ENCODE data around the gene JRKL. TPM values are rescaled to one million over a fixed set of nuclear protein-coding genes. Genes with fewer than 3 reads are reported as not detected.

The JRKL gene
- total RNA-seq, 1 experiment from 2014 or later, result 6.7 TPM

DNA sequence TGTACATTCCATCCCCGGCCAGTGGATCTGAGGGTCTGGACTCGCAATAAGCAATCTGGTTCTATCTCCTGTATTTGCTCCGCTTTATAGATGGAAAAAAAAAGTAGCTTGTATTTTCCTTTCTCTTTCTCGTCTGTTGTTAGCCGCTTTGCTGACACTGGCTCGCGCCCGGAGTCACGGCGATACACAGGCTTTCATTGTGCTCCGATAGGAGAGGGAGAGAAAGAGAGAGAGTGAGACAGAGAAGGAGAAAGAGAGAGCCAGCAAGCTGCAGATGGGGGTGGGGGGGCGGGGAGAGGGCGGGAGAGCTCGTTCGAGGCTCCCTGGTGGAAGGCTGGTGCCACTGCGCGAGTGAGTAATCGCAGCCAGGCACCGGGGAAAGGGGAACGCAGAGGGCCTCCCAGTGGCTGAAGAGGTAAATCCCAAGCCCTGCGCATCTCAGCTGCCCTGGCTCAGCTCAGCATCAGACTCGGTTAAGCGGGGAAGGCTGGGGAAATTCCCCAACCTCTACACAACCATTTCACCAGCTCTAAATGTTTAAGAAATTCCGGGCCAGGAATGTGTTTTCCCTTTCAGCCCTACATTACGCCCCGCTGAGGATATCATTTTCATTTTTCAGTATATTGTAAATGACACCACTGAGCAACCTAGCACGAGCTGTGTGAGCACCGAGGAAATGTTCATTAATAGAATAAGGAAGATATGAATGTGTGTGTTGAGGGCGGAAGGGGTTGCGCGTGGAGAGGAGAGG lies 46.7 kb upstream of the JRKL start, which contains the start of gene MAML2:
Gene MAML2, minus strand, starts transcription at position 235 of the 751 bp plus-strand sequence. CDS start 1,300 bp downstream, outside the sequence.
- Histone ChIP-seq H3K4me3 (replicated peaks in 1 of 2; ENCODE audit: low read depth in 1 of 2, low read length in 2 of 2) (peak within 1 kb of the TSS; percentile 59 to 69), H3K27ac (ENCODE audit: low read depth, low read length) (no peak within 1 kb of the TSS), H3K4me2 (ENCODE audit: low read length) (peak within 1 kb of the TSS; percentile 90), H3K36me3 (ENCODE audit: control insufficient read depth in 1 of 2, insufficient read depth in 2 of 2, low read length in 2 of 2) (no peaks in the 10 kb centered on the region), H4K20me1 (ENCODE audit: insufficient read depth) (no peaks in the 10 kb centered on the region), H3K9me3 (ENCODE audit: control insufficient read depth in 1 of 2, insufficient read depth in 1 of 2, low read depth in 1 of 2, low read length in 2 of 2) (no peaks in the 10 kb centered on the region), H3K9me2 (ENCODE audit: insufficient read depth) (no peaks in the 10 kb centered on the region), H3K27me3 (ENCODE audit: insufficient read depth, low read length) (no peaks in the 10 kb centered on the region), H3K9ac (ENCODE audit: low read length) (peak within 1 kb of the TSS; percentile 59), H3K4me1 (ENCODE audit: control insufficient read depth in 1 of 2, insufficient read depth in 2 of 2, low read length in 2 of 2) (peaks cover 4 to 20% of the 10 kb centered on the region in 2 experiments; a peak in 3 of 4 replicates), H3K79me2 (ENCODE audit: insufficient read depth, low read length) (no peaks in the 10 kb centered on the region), H2AFZ (ENCODE audit: low read depth, low read length, poor library complexity, severe bottlenecking) (peak within 1 kb of the TSS; percentile 89)
- intact Hi-C loops (cut with micrococcal nuclease), result loop anchor here (1.0 to 5.0 kb wide), 2 partner anchors 101 to 288 kb away; no protein-coding TSS in a partner anchor
- TF ChIP-seq RAD21 (IDR thresholded peaks at IDR 0.05; ENCODE audit: low read depth) (peak; percentile 88), POLR2AphosphoS5 (IDR thresholded peaks at IDR 0.05; ENCODE audit: low read depth, low read length) (no peak; the same call in 1 of the 2 replicates)
- TF ChIP-seq, protein P1, sequence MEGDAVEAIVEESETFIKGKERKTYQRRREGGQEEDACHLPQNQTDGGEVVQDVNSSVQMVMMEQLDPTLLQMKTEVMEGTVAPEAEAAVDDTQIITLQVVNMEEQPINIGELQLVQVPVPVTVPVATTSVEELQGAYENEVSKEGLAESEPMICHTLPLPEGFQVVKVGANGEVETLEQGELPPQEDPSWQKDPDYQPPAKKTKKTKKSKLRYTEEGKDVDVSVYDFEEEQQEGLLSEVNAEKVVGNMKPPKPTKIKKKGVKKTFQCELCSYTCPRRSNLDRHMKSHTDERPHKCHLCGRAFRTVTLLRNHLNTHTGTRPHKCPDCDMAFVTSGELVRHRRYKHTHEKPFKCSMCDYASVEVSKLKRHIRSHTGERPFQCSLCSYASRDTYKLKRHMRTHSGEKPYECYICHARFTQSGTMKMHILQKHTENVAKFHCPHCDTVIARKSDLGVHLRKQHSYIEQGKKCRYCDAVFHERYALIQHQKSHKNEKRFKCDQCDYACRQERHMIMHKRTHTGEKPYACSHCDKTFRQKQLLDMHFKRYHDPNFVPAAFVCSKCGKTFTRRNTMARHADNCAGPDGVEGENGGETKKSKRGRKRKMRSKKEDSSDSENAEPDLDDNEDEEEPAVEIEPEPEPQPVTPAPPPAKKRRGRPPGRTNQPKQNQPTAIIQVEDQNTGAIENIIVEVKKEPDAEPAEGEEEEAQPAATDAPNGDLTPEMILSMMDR (IDR thresholded peaks at IDR 0.05 in 2 of 3, conservative IDR thresholded peaks at IDR 0.05 in 1 of 3; ENCODE audit: borderline replicate concordance in 1 of 3, insufficient read depth in 1 of 3, low read depth in 2 of 3, low read length in 2 of 3), result peak; percentile 62 to 94 (median 82)
- CTCF ChIA-PET, result interaction anchor here (0.6 to 4.0 kb wide), 51 partner anchors 9 to 1189 kb away, joined by 3 to 65 read pairs (median 4); partner anchors contain the start of genes CCDC82 and JRKL
- RAD21 ChIA-PET (ENCODE audit: low non-redundant PET in 1 of 2, low total read pairs in 2 of 2, uncharacterized antibody in 2 of 2, unreplicated experiment in 2 of 2), result interaction anchor here (0.5 to 1.7 kb wide), 15 partner anchors 11 to 507 kb away, joined by 3 to 10 read pairs (median 4); partner anchors contain the start of genes CCDC82 (in 1 of the 2) and JRKL (in 1 of the 2)
- POLR2A ChIA-PET, result interaction anchor here (0.6 to 2.1 kb wide), 14 partner anchors 13 to 494 kb away, joined by 3 to 4 read pairs (median 4); partner anchors contain the start of genes CCDC82 and JRKL
- no TSS peak for BruUV-seq (replicated peaks)
- peak; percentile 79 for DNase-seq (ENCODE audit: low read depth, low spot score)
- peak; percentile 99 for ATAC-seq

DNA sequence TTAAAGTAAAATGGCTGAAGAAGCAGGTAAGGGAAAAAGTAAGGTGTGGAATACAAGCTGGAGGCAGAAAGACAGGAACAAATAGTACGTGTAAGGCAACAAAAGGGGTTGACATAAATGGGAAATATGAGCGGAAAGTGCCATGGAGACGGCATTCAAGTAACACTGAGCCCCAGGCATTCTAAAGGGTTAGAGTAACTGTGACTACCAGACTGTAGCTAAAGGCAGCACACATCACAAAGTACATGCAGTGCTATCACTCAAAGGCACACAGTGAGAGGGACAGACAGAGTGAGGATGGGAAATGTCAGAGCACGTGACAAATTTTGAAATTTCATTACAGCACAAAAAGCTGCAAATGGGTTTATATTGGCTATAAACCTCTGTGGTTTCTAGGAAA lies 33.0 kb upstream of the JRKL start:
- no peak overlapping the region for H3K4me2 ChIP-seq (ENCODE audit: low read length)
- no peak overlapping the region for H3K4me3 ChIP-seq (replicated peaks in 1 of 2; ENCODE audit: low read depth in 1 of 2, low read length in 2 of 2)
- no peak overlapping the region for H3K27ac ChIP-seq (ENCODE audit: low read depth, low read length)
- H3K27me3 ChIP-seq (ENCODE audit: insufficient read depth, low read length), result no peaks in the 10 kb centered on the region
- intact Hi-C loops (cut with micrococcal nuclease), result no loop called here
- no peaks in the 10 kb centered on the region for H4K20me1 ChIP-seq (ENCODE audit: insufficient read depth)
- no peaks in the 10 kb centered on the region for H3K79me2 ChIP-seq (ENCODE audit: insufficient read depth, low read length)
- CTCF ChIA-PET, result interaction anchor here (0.9 kb wide), 1 partner anchor 14 kb away, joined by 3 read pairs; the partner anchor contains the start of gene MAML2
- H3K9me3 ChIP-seq (ENCODE audit: control insufficient read depth in 1 of 2, insufficient read depth in 1 of 2, low read depth in 1 of 2, low read length in 2 of 2), result no peaks in the 10 kb centered on the region
- BruUV-seq (replicated peaks), result no TSS peak
- H2AFZ ChIP-seq (ENCODE audit: low read depth, low read length, poor library complexity, severe bottlenecking), result no peak overlapping the region
- POLR2A ChIA-PET, result no interaction called here
- RAD21 ChIA-PET (ENCODE audit: low non-redundant PET in 1 of 2, low total read pairs in 2 of 2, uncharacterized antibody in 2 of 2, unreplicated experiment in 2 of 2), result no interaction called here
- H3K4me1 ChIP-seq (ENCODE audit: control insufficient read depth in 1 of 2, insufficient read depth in 2 of 2, low read length in 2 of 2), result no peaks in the 10 kb centered on the region
- no peaks in the 10 kb centered on the region for H3K36me3 ChIP-seq (ENCODE audit: control insufficient read depth in 1 of 2, insufficient read depth in 2 of 2, low read length in 2 of 2)
- no peak overlapping the region for H3K9ac ChIP-seq (ENCODE audit: low read length)
- DNase-seq (ENCODE audit: low read depth, low spot score) (no peak), ATAC-seq (no peak)
- no peaks in the 10 kb centered on the region for H3K9me2 ChIP-seq (ENCODE audit: insufficient read depth)
- TF ChIP-seq, protein P2, sequence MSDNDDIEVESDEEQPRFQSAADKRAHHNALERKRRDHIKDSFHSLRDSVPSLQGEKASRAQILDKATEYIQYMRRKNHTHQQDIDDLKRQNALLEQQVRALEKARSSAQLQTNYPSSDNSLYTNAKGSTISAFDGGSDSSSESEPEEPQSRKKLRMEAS (IDR thresholded peaks at IDR 0.05), result no peak
- TF ChIP-seq, protein P3, sequence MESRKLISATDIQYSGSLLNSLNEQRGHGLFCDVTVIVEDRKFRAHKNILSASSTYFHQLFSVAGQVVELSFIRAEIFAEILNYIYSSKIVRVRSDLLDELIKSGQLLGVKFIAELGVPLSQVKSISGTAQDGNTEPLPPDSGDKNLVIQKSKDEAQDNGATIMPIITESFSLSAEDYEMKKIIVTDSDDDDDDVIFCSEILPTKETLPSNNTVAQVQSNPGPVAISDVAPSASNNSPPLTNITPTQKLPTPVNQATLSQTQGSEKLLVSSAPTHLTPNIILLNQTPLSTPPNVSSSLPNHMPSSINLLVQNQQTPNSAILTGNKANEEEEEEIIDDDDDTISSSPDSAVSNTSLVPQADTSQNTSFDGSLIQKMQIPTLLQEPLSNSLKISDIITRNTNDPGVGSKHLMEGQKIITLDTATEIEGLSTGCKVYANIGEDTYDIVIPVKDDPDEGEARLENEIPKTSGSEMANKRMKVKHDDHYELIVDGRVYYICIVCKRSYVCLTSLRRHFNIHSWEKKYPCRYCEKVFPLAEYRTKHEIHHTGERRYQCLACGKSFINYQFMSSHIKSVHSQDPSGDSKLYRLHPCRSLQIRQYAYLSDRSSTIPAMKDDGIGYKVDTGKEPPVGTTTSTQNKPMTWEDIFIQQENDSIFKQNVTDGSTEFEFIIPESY (IDR thresholded peaks at IDR 0.05; ENCODE audit: extremely low read depth, insufficient replicate concordance, low read length), result no peak
- TF ChIP-seq YY1 (IDR thresholded peaks at IDR 0.05; ENCODE audit: extremely low read depth, insufficient replicate concordance, low read depth, low read length), result no peak
- TF ChIP-seq CBX3 (IDR thresholded peaks at IDR 0.05; ENCODE audit: low read depth), result no peak
- TF ChIP-seq POLR2A (IDR thresholded peaks at IDR 0.05; ENCODE audit: borderline replicate concordance, extremely low read depth, insufficient read depth, insufficient read length), result no peak
- TF ChIP-seq RAD21 (IDR thresholded peaks at IDR 0.05; ENCODE audit: low read depth), result no peak
- no peak for TF ChIP-seq FOSL1 (IDR thresholded peaks at IDR 0.05; ENCODE audit: low read depth)
- TF ChIP-seq SRF (IDR thresholded peaks at IDR 0.05; ENCODE audit: low read depth), result no peak
- no peak for TF ChIP-seq SIN3A (IDR thresholded peaks at IDR 0.05; ENCODE audit: low read depth)
- no peak for TF ChIP-seq ELF1 (IDR thresholded peaks at IDR 0.05; ENCODE audit: borderline replicate concordance, low read depth)
- TF ChIP-seq CEBPB (IDR thresholded peaks at IDR 0.05; ENCODE audit: low read depth), result no peak
- no peak for TF ChIP-seq TCF7L2 (IDR thresholded peaks at IDR 0.05; ENCODE audit: borderline replicate concordance, extremely low read depth, insufficient read depth, insufficient read length)
- TF ChIP-seq SP1 (IDR thresholded peaks at IDR 0.05; ENCODE audit: low read depth), result no peak
